Left ventricle myocardium inferior (tissue), 1 donor: ENCODE measurements around the gene STEAP1B. TPM values are rescaled to one million over a fixed set of nuclear protein-coding genes. Genes with fewer than 3 reads are reported as not detected.

Experiments
- DNase-seq: peaks from one replicate; pipeline ENCODE4 v3.0.0-alpha.2; 2020
- H3K27ac ChIP-seq: fragments of 200-600 bp; replicated peaks from 2 replicates; pipeline ENCODE4 v1.8.0; 2021
- H3K27me3 ChIP-seq: fragments of 200-600 bp; 2 replicates; pipeline ENCODE4 v1.8.0; 2021; ENCODE audit warnings: low read depth
- H3K36me3 ChIP-seq: fragments of 200-600 bp; 2 replicates; pipeline ENCODE4 v1.8.0; 2021
- H3K4me1 ChIP-seq: fragments of 200-600 bp; 2 replicates; pipeline ENCODE4 v1.8.0; 2021
- H3K4me3 ChIP-seq: fragments of 200-600 bp; 2 replicates; pipeline ENCODE4 v1.8.0; 2021; ENCODE audit warnings: mild to moderate bottlenecking, moderate library complexity
- H3K9me3 ChIP-seq: fragments of 200-600 bp; replicated peaks from 2 replicates; pipeline ENCODE4 v1.8.0; 2021
- intact Hi-C: fragments of 100-400 bp; cut with micrococcal nuclease; formaldehyde crosslinking; loops from one replicate; pipeline ENCODE4 v1.11.0; 2022
- total RNA-seq: library from RNA; stranded (reverse); fragmentation: NEBNext Ultra II Directional; extraction: Animal tissue kit (Norgen Biotek cat#: 25700); gene quantifications from one replicate; pipeline ENCODE4 v1.2.1, GENCODE V29; 2021
- TF ChIP-seq, protein P1 (sequence below): fragments of 200-600 bp; IDR thresholded peaks from 2 replicates; pipeline ENCODE4 v1.8.0; 2021; ENCODE audit warnings: antibody characterized with exemption, mild to moderate bottlenecking, borderline replicate concordance
- donor health status: DM: no; HTN: yes; CAD: no; lungs with severe emphysema.

The STEAP1B gene
- total RNA-seq, 1 donor from 2014 or later, result 0.63 TPM

DNA sequence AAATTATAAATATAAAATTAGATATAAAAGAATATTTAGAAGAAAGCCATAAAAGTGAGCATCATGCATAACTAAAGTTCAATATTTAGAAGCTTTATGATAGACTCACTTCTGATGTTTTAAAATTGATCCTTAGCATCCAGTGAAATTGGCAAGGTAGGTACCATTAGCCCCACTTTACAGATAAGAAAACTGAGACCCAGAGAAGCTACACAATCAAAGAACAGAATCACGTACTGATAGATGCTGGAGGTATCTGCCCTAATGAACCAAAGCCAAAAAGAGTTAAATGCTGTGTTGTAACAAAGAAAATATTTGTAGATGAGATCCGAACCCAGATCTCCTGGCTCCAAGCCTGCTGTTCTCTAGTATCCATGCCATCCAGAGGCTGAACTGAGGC lies 100.4 kb downstream of the STEAP1B start:
- Histone ChIP-seq H3K4me1 (no peaks in the 10 kb centered on the region), H3K4me3 (no peak overlapping the region), H3K36me3 (no peaks in the 10 kb centered on the region), H3K27ac (no peak overlapping the region), H3K27me3 (no peaks in the 10 kb centered on the region), H3K9me3 (no peaks in the 10 kb centered on the region)
- no peak for DNase-seq
- intact Hi-C loops, result no loop called here
- TF ChIP-seq, protein P1, sequence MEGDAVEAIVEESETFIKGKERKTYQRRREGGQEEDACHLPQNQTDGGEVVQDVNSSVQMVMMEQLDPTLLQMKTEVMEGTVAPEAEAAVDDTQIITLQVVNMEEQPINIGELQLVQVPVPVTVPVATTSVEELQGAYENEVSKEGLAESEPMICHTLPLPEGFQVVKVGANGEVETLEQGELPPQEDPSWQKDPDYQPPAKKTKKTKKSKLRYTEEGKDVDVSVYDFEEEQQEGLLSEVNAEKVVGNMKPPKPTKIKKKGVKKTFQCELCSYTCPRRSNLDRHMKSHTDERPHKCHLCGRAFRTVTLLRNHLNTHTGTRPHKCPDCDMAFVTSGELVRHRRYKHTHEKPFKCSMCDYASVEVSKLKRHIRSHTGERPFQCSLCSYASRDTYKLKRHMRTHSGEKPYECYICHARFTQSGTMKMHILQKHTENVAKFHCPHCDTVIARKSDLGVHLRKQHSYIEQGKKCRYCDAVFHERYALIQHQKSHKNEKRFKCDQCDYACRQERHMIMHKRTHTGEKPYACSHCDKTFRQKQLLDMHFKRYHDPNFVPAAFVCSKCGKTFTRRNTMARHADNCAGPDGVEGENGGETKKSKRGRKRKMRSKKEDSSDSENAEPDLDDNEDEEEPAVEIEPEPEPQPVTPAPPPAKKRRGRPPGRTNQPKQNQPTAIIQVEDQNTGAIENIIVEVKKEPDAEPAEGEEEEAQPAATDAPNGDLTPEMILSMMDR, result no peak

DNA sequence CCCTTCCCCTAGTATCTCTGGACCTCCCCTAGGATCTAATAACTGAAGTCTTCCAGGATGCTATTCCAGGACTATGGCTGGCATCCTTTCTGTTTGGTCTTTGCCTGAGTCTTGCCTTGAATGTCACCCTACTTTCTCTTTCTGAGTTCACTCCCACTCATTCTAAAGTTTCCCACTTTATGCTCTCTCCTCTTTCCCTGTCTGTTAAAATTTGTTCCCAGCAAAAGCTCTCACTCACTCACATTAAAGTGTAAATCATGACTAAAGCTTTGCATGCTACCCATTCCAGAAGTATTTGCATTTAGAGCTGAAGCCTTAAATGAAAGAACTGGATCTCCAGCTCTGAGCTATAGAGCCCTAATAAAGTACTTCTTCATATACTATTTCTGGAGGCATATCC lies 100.9 kb downstream of the STEAP1B start:
- intact Hi-C loops, result no loop called here
- Histone ChIP-seq H3K4me3 (no peak overlapping the region), H3K27me3 (no peaks in the 10 kb centered on the region), H3K9me3 (no peaks in the 10 kb centered on the region), H3K4me1 (no peaks in the 10 kb centered on the region), H3K27ac (no peak overlapping the region), H3K36me3 (no peaks in the 10 kb centered on the region)
- TF ChIP-seq, protein P1, result no peak
- DNase-seq, result no peak

DNA sequence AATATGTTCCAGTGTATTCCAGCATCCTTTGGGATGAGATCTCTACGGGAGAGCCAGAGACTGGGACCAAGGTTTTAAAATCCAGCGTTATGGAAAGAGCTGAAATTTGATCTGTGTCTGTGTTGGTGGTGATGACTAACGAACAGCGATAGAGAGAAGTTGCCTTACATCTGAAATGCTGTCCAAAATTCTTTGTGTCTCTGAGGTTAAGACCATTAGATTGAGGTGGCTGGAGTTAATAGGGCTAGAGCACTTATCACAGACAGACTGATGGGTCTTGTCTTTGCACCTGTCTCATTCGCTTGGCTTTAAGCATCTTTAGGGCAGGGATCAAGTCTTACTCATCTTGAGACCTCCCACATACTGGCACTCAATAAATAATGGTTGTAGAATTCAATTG lies 102.0 kb downstream of the STEAP1B start:
- TF ChIP-seq, protein P1, result no peak
- no peaks in the 10 kb centered on the region for H3K9me3 ChIP-seq
- H3K27ac ChIP-seq, result no peak overlapping the region
- H3K4me1 ChIP-seq, result no peaks in the 10 kb centered on the region
- H3K4me3 ChIP-seq, result no peak overlapping the region
- DNase-seq, result no peak
- H3K27me3 ChIP-seq, result no peaks in the 10 kb centered on the region
- intact Hi-C loops, result no loop called here
- no peaks in the 10 kb centered on the region for H3K36me3 ChIP-seq

DNA sequence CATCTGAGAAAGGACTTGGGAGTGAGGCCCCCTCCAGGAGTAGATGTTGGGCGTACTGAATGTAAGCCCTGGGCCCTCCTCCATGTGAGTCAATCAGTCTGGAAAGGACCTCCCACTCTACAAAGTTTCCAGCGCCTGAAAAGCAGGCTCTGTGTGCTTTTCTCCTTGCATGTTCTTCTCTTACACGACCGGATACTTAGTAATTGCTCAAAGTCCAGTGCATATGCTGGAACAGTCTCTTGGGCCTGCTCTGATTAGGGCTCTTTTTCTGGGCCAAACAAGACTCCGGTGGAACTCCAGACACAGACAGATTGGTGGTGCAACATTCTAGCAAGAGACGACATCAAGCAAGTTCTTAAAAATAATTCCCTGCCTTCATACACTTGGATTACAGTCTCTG lies 104.8 kb downstream of the STEAP1B start:
- Histone ChIP-seq H3K4me3 (no peak overlapping the region), H3K9me3 (no peaks in the 10 kb centered on the region), H3K36me3 (no peaks in the 10 kb centered on the region), H3K4me1 (no peaks in the 10 kb centered on the region), H3K27me3 (no peaks in the 10 kb centered on the region), H3K27ac (no peak overlapping the region)
- DNase-seq, result no peak
- intact Hi-C loops, result no loop called here
- TF ChIP-seq, protein P1, result no peak

DNA sequence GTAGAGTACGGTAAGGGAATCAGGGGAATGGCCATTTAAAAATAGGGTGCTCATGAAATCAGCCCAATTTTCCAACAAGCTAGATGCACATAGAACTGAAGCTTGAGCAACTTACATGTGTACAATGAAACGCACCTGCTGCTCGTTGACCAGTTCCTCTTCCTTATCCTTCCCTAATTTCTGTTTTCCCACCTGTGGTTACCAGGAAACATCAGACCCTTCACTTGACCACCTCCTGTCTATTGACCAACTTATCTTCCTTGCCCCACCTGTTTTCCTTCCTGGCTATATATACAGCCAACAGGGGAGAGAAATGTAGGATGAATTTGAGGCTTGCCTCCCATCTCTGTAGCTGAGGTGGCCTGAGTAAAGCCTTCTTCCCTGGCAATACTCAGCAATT lies 105.2 kb downstream of the STEAP1B start:
- Histone ChIP-seq H3K9me3 (no peaks in the 10 kb centered on the region), H3K27ac (no peak overlapping the region), H3K4me1 (no peaks in the 10 kb centered on the region), H3K4me3 (no peak overlapping the region), H3K27me3 (no peaks in the 10 kb centered on the region), H3K36me3 (no peaks in the 10 kb centered on the region)
- TF ChIP-seq, protein P1, result no peak
- intact Hi-C loops, result no loop called here
- no peak for DNase-seq
